ACHN (cell line): ENCODE data around the gene NDUFS6.

Source experiments
- DNase-seq: peaks from one replicate; pipeline ENCODE4 v3.0.0-alpha.2; 2015
- in situ Hi-C: cut with HindIII; loops from 2 replicates; pipeline ENCODE4 v1.10.0; 2017; ENCODE audit warnings: low sequenced_read_pairs, low pct_ligation_motif_present, low pct_unique_long_range_greater_than_20kb

The NDUFS6 gene

GRCh38 chr5:1801222-1801966 lies at the start of gene NDUFS6:
TSS of gene NDUFS6 (plus strand) at chr5:1801407. CDS start at chr5:1801418, 11 bp downstream.
- DNase-seq: peak; percentile 69
- in situ Hi-C loops: no loop called here

GRCh38 chr5:1751864-1752822 lies 49.1 kb upstream of the NDUFS6 start:
- DNase-seq: no peak
- in situ Hi-C loops: no loop called here

GRCh38 chr5:1752881-1753280 lies 48.3 kb upstream of the NDUFS6 start:
- in situ Hi-C loops: no loop called here
- DNase-seq: no peak

- no peak for DNase-seq
- in situ Hi-C loops: no loop called here
Observed at GRCh38 chr5:1753490-1753889, 47.7 kb upstream of the NDUFS6 start.

- no peak for DNase-seq
- in situ Hi-C loops: no loop called here
Observed at GRCh38 chr5:1754531-1755220, 46.5 kb upstream of the NDUFS6 start.

- in situ Hi-C loops: no loop called here
Observed at GRCh38 chr5:1755321-1755949, 45.8 kb upstream of the NDUFS6 start.

GRCh38 chr5:1756481-1756880 lies 44.7 kb upstream of the NDUFS6 start:
- in situ Hi-C loops: no loop called here
- no peak for DNase-seq

More at GRCh38 chr5:1755321-1755949, 45.8 kb upstream of the NDUFS6 start:
- DNase-seq: no peak

- in situ Hi-C loops: no loop called here
- no peak for DNase-seq
Observed at GRCh38 chr5:1757511-1757910, 43.7 kb upstream of the NDUFS6 start.

GRCh38 chr5:1758574-1758973 lies 42.6 kb upstream of the NDUFS6 start:
- in situ Hi-C loops: no loop called here
- DNase-seq: no peak

GRCh38 chr5:1759378-1759970 lies 41.7 kb upstream of the NDUFS6 start:
- in situ Hi-C loops: no loop called here

GRCh38 chr5:1760231-1760630 lies 41.0 kb upstream of the NDUFS6 start:
- no peak for DNase-seq
- in situ Hi-C loops: no loop called here

More at GRCh38 chr5:1759378-1759970, 41.7 kb upstream of the NDUFS6 start:
- DNase-seq: no peak

GRCh38 chr5:1760656-1761452 lies 40.4 kb upstream of the NDUFS6 start:
- in situ Hi-C loops: no loop called here
- no peak for DNase-seq

- in situ Hi-C loops: no loop called here
- no peak for DNase-seq
Observed at GRCh38 chr5:1761453-1761755, 39.8 kb upstream of the NDUFS6 start.

GRCh38 chr5:1762121-1762882 lies 38.9 kb upstream of the NDUFS6 start:
- no peak for DNase-seq
- in situ Hi-C loops: no loop called here

- in situ Hi-C loops: no loop called here
Observed at GRCh38 chr5:1762883-1763547, 38.2 kb upstream of the NDUFS6 start.

GRCh38 chr5:1763548-1763911 lies 37.7 kb upstream of the NDUFS6 start:
- peak; percentile 32 for DNase-seq
- in situ Hi-C loops: no loop called here

More at GRCh38 chr5:1762883-1763547, 38.2 kb upstream of the NDUFS6 start:
- no peak for DNase-seq
